ENCODE data around the gene STOML1.
A peak's percentile ranks its signal among the peaks of the same experiment; 100 is the strongest.
"Not testable (repeated sequence)": the region's sequence is repeated elsewhere in the genome, so short reads cannot be mapped to it uniquely, and the experiment has no call there.

Gene STOML1

DNA sequence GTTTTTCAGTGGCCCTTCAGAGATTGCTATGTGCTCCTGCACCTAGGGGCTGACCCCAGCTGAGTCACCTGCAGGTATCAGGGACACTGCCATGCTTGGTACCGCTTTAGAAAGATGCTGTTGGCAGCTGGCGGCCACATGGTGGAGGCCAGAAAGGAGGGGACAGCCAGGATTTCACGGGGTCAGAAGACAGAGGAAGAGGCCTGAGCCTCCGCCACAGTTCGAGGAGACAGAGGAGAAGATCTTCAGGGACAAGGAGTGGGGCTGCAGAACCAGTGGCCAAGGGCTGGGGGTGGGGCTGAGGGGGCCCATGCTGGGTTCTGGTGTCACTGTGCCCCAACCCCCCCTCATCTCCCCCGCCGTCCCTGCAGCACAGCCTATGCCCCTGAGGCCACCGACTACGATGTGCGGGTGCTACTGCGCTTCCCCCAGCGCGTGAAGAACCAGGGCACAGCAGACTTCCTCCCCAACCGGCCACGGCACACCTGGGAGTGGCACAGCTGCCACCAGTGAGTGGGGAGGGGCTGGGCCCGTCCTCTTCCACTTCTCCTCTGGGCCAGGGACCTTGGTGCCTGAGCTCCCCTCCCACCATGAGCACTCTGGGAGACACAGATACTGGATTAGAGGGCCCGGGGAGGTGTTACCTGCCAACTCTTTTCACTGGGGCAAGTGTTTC is 45.9 kb downstream of the STOML1 start:
- no peak for DNase-seq (ENCODE audit: low read depth)

GRCh38 chr15:73945130-73945508 is 47.0 kb downstream of the STOML1 start:
- no peak for DNase-seq (ENCODE audit: low read depth)

GRCh38 chr15:73944161-73945129 is 47.6 kb downstream of the STOML1 start:
- DNase-seq (ENCODE audit: low read depth) = no peak

- DNase-seq (ENCODE audit: low read depth) = no peak
Measured at GRCh38 chr15:73942751-73943270, 49.3 kb downstream of the STOML1 start.

- DNase-seq (ENCODE audit: low read depth) = no peak
Measured at GRCh38 chr15:73941871-73942635, 50.0 kb downstream of the STOML1 start.

DNA sequence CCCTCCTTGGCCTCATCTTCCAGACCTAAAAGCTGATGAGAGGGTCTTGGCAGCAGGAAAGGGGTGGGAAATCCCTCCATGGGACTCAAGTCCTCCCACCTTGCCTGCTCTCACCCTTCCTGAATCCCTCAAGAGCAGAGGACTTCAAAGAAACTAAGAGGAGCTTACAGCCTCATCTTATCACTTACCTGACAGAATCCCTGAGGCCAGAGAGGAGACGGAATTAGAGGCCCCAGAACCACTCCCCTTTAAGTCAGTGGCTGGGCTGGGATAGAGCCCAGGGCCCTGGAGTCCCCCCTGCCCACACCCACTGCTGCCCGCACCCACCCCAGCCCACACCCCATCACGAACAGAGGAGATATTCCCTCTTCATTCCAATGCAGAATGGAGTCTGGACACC is 50.6 kb downstream of the STOML1 start:
- no peak for DNase-seq (ENCODE audit: low read depth)

- no peak for DNase-seq (ENCODE audit: low read depth)
Measured at GRCh38 chr15:73941044-73941443, 51.1 kb downstream of the STOML1 start.

- no peak for DNase-seq (ENCODE audit: low read depth)
Measured at GRCh38 chr15:73940061-73940981, 51.8 kb downstream of the STOML1 start.

DNA sequence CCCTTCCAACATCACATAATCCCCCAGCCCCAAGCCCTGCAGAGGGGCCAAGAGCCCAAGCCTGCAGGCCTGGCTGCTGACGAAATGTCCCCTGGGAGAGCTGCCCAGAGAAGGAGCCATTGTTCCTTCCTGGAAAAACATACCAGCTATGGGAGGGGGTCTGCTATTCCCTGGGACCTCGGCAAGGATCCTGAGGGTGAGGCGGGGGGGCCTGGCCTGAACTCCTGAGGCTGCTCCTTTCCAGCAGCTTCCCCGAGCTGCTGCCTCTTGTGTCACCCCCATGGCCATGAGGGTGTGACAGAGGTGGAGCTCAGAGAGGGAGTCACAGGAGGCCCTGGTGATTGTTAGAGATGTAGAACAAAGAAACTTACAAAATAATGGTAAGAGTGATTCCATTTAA is 53.0 kb downstream of the STOML1 start:
- no peak for DNase-seq (ENCODE audit: low read depth)

- DNase-seq (ENCODE audit: low read depth) = not testable (repeated sequence)
Measured at GRCh38 chr15:73938516-73938915, 53.6 kb downstream of the STOML1 start.

GRCh38 chr15:73937726-73938125 is 54.4 kb downstream of the STOML1 start:
- no peak for DNase-seq (ENCODE audit: low read depth)

DNA sequence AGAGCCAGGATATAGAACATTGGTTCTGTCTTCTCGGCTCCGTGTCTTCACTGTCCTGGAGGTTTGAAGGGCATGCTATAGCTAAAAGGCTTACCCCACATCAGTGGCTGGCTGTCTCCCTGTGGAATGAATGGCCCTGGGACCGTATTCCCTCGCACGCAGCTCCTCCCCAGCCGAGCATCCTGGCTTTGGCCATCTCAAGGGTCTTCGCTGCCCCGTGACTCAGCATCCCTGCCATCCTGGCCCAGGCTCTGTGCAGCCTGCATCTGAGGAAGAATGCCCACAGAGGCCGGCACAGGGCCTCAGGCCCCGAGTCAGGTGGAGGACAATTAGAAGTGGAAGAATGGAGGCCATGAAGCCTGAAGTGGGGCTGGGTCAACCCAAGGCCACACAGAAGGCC is 54.8 kb downstream of the STOML1 start:
- no peak for DNase-seq (ENCODE audit: low read depth)

DNA sequence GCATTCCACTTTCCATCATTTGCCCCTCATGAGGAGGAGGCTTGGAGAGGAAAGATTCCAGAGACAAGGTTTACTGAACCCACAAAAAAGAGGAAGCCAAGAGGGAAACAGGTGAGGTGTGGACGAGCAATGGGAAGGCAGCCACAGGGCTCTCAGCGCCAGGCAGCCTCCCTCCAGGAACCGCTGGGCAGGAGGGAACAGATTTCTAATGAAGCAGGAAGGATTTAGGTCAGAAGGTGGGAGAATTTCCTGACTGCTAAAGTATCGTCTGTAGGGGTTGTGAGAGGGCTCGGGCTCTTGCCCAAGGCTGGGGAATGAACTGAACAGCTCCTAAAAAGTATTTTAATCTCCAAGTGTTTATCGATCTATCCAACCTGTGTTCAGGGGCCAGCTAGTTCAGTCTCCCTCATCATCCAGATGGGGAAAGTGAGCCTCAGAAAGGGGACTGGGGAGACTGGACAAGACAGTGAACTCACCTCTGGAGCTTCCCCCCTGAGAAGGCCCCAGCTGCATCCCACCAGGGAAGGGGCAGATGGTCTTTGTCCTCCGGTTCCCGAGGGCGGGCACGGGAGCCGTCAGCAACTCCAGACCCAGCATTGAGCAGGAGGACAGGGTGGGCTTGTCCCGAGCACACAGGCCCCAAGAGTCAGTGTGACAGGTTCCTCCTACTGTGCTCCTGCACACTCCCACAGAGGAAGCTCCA is 55.4 kb downstream of the STOML1 start:
- DNase-seq (ENCODE audit: low read depth) = no peak

DNA sequence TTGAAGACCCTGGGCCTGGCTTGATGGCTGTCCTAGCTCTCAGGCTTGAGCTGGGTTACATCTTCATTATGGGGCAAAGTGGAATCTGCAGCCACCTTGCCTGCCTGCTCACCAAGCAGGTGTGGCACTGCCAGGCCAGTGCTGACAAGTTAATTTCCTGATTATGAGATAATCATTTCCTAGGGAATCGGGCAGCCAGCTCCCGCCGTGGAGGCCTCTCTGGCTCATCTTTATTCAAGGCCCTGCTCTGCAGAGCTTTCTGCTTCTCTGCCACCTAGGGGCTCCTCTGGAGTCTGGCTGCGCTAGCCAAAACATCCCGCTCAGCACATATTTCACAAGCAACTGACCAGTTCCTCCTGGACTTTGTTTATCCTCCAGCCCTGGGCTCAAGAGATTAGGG is 55.9 kb downstream of the STOML1 start:
- DNase-seq (ENCODE audit: low read depth) = no peak

DNA sequence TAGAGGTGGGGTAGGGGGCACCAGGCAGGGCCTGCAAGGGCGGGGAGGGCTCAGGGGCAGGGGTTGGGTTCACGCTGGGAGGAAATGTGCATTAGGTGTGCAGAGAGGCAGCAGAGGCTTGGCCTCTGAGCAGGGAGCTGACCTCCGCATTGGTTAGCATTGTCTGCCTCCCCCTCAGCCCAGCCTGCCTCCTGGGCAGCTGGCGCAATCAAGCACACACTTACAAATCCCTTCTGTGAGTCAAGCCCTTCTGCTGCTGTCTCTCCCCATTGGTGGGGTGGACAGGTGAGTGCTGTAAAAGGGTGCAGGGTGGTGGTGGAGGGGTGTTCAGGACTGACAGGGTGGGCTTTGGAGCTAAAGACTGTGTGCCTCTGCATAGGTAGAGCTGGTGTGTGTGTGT is 56.5 kb downstream of the STOML1 start:
- DNase-seq (ENCODE audit: low read depth) = no peak

DNA sequence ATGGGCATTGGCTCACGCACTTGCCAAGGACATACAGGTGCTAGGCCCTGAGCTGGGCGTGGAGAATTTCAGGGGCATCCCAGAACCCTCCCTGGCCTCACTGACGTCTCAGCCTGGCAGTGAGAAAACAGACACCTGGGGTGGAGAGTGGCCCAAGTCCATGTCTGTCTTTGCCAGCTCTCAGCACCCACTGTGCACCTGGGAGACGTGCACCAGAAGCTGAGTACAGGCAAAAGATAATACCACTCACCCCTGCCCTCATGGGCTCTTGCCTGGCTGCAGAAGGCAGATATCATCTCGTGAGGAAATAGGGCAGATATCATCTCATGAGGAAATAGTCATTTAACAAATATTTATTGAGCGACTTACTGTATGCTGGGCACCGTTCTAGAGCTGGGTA is 57.8 kb downstream of the STOML1 start:
- no peak for DNase-seq (ENCODE audit: low read depth)

- DNase-seq (ENCODE audit: low read depth) = peak; percentile 92
Measured at GRCh38 chr15:73932381-73933191, 59.5 kb downstream of the STOML1 start.

DNA sequence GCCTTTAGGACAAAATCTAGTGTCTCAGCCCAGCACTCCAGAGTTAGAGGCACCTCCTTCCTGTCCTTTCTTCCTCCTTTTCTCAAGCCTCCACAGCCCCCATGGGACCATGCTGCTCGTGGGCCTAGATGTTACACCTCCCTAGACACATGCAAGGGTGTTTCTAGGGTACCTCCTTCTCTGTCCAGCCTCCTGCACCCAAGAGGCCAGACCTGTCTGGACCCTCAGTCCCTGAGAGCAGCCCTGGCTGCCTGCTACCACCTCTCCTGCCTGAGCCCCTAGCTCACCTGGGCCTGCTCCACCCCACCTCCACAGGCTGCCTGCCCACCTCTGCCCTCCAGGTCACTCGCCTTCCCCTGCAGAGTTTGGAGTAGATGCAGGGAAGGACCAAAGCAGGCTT is 60.7 kb downstream of the STOML1 start:
- no peak for DNase-seq (ENCODE audit: low read depth)

GRCh38 chr15:73930790-73931281 is 61.3 kb downstream of the STOML1 start:
- DNase-seq (ENCODE audit: low read depth) = no peak

DNA sequence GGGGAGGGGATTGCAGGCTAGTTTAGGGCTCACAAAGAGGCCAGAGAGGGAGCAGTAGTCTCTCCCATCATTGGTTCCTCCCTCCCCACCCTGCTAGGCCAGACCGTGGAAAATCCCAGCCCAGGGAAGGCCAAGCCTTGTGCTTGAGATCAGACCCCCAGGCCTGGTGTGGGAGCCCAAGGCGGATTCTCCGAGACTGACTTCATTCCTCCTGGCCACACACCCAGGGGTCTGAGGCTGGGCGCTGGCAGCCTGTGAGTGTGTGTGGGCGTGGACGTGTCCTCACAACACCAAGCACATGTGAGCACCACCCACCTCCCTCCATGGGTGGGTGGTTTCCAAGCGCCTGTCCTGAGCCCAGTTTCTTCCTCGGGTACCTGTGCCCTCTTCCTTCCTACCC is 61.7 kb downstream of the STOML1 start:
- no peak for DNase-seq (ENCODE audit: low read depth)

Data from CMK (cell line).